Trophoblast cell (in vitro differentiated cells and primary cell): ENCODE measurements around the gene DLGAP1.

Experiments used
- DNase-seq, 2 donors: peaks; one replicate each; pipeline ENCODE4 v3.0.0-alpha.2; 2016
- H2AFZ ChIP-seq: 2 replicates; pipeline ENCODE4 v1.6.1; 2013; ENCODE audit warnings: low read length, moderate library complexity, mild to moderate bottlenecking; ENCODE audit not compliant: insufficient read depth, poor library complexity
- H2AK5ac ChIP-seq: 2 replicates; pipeline ENCODE4 v1.6.1; 2013; ENCODE audit warnings: mild to moderate bottlenecking, low read length
- H2BK120ac ChIP-seq: 2 replicates; pipeline ENCODE4 v1.6.1; 2013; ENCODE audit warnings: low read length, mild to moderate bottlenecking, moderate library complexity; ENCODE audit not compliant: insufficient read depth, poor library complexity
- H2BK12ac ChIP-seq: 2 replicates; pipeline ENCODE4 v1.6.1; 2013; ENCODE audit warnings: mild to moderate bottlenecking, low read length, moderate library complexity
- H2BK5ac ChIP-seq: 2 replicates; pipeline ENCODE4 v1.6.1; 2013; ENCODE audit warnings: low read length, low read depth, moderate library complexity, mild to moderate bottlenecking; ENCODE audit not compliant: poor library complexity
- H3K14ac ChIP-seq: 2 replicates; pipeline ENCODE4 v1.6.1; 2013; ENCODE audit warnings: mild to moderate bottlenecking, low read length
- H3K18ac ChIP-seq: 2 replicates; pipeline ENCODE4 v1.6.1; 2013; ENCODE audit warnings: mild to moderate bottlenecking, low read length
- H3K23ac ChIP-seq: 2 replicates; pipeline ENCODE4 v1.6.1; 2013; ENCODE audit warnings: low read length
- H3K27ac ChIP-seq: 2 replicates; pipeline ENCODE4 v1.5.1; 2013; ENCODE audit warnings: low read depth, mild to moderate bottlenecking, inconsistent platforms, low read length, moderate library complexity
- H3K27me3 ChIP-seq: 2 replicates; pipeline ENCODE4 v1.6.1; 2013; ENCODE audit warnings: inconsistent platforms, mild to moderate bottlenecking, low read length, moderate library complexity; ENCODE audit not compliant: insufficient read depth
- H3K36me3 ChIP-seq, 2 experiments: 1 replicate in 1 of 2; 2 replicates in 1 of 2; pipeline ENCODE4 v1.6.1; 2013; ENCODE audit warnings: low read length in 2 of 2, mild to moderate bottlenecking in 2 of 2, moderate library complexity in 1 of 2; ENCODE audit not compliant: insufficient read depth in 2 of 2, control insufficient read depth in 1 of 2
- H3K4ac ChIP-seq: 2 replicates; pipeline ENCODE4 v1.6.1; 2013; ENCODE audit warnings: low read depth, mild to moderate bottlenecking, low read length, moderate library complexity
- H3K4me1 ChIP-seq, 2 experiments: 1 replicate in 1 of 2; 2 replicates in 1 of 2; pipeline ENCODE4 v1.6.1; 2013; ENCODE audit warnings: low read length in 2 of 2, mild to moderate bottlenecking in 2 of 2, moderate library complexity in 1 of 2; ENCODE audit not compliant: insufficient read depth in 2 of 2, control insufficient read depth in 1 of 2
- H3K4me2 ChIP-seq: 2 replicates; pipeline ENCODE4 v1.6.1; 2013; ENCODE audit warnings: inconsistent platforms, mild to moderate bottlenecking, low read length, moderate library complexity
- H3K4me3 ChIP-seq: 2 replicates; pipeline ENCODE4 v1.5.1; 2013; ENCODE audit warnings: mild to moderate bottlenecking, low read depth, low read length, inconsistent platforms
- H3K79me1 ChIP-seq: one replicate; pipeline ENCODE4 v1.6.1; 2013; ENCODE audit warnings: low read length
- H3K79me2 ChIP-seq: 2 replicates; pipeline ENCODE4 v1.6.1; 2013; ENCODE audit warnings: low read length, mild to moderate bottlenecking; ENCODE audit not compliant: control insufficient read depth, insufficient read depth, poor library complexity
- H3K9ac ChIP-seq: 2 replicates; pipeline ENCODE4 v1.6.1; 2013; ENCODE audit warnings: mild to moderate bottlenecking, low read length
- H3K9me3 ChIP-seq: 2 replicates; pipeline ENCODE4 v1.6.1; 2013; ENCODE audit warnings: low read depth, mild to moderate bottlenecking, control low read depth, inconsistent platforms, low read length; ENCODE audit not compliant: insufficient read depth
- H4K12ac ChIP-seq: 2 replicates; pipeline ENCODE4 v1.6.1; 2013; ENCODE audit warnings: low read depth, mild to moderate bottlenecking, low read length, moderate library complexity
- H4K8ac ChIP-seq: 2 replicates; pipeline ENCODE4 v1.6.1; 2013; ENCODE audit warnings: low read depth, mild to moderate bottlenecking, low read length, moderate library complexity
- H4K91ac ChIP-seq: one replicate; pipeline ENCODE4 v1.6.1; 2013; ENCODE audit warnings: low read depth, mild to moderate bottlenecking, low read length, moderate library complexity
- WGBS: extraction: QIAGEN DNeasy Blood & Tissue Kit; methylation state at CpG from one replicate; pipeline ENCODE4 v1.1.7; 2013; ENCODE audit warnings: missing lambda C conversion rate; ENCODE audit not compliant: insufficient read length, insufficient coverage; ENCODE audit errors: extremely low coverage; 5-methylcytosine and 5-hydroxymethylcytosine counted together

The DLGAP1 gene

DNA sequence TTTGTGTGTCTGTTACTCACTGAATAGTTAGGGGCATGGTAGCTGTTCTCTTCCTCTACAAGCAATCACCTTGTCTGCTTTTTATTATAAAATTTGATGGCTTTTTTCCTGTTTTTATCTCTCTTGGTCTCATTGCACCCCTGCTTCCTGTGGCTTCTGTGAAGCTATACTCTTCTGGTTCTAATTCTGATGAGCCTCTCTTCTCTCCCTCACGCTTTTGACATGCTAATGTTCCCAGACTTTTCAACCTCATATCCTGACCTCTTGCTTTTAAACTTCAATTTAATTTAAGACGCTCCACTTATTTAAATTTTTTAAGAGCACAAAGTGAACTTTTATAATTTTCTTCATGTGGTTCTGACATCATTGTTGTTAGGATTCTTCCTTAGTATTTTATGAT is 361.4 kb downstream of the DLGAP1 start:
- no peak for DNase-seq
- Histone ChIP-seq H3K18ac (no peak overlapping the region), H3K23ac (no peak overlapping the region), H2AFZ (no peak overlapping the region), H3K27me3 (no peaks in the 10 kb centered on the region), H2BK12ac (no peak overlapping the region), H3K36me3 (no peaks in the 10 kb centered on the region), H3K27ac (no peak overlapping the region), H3K4me1 (no peaks in the 10 kb centered on the region), H3K14ac (no peak overlapping the region), H3K4me3 (no peak overlapping the region), H2AK5ac (no peak overlapping the region), H3K9ac (no peak overlapping the region), H4K91ac (no peak overlapping the region), H3K79me1 (no peaks in the 10 kb centered on the region), H4K12ac (no peak overlapping the region), H4K8ac (no peak overlapping the region), H3K9me3 (no peaks in the 10 kb centered on the region), H3K4ac (no peak overlapping the region), H2BK120ac (no peak overlapping the region), H3K4me2 (no peak overlapping the region), H2BK5ac (no peak overlapping the region), H3K79me2 (no peaks in the 10 kb centered on the region)
- WGBS, result no CpG with 5 or more reads among the region's 2 CpGs

DNA sequence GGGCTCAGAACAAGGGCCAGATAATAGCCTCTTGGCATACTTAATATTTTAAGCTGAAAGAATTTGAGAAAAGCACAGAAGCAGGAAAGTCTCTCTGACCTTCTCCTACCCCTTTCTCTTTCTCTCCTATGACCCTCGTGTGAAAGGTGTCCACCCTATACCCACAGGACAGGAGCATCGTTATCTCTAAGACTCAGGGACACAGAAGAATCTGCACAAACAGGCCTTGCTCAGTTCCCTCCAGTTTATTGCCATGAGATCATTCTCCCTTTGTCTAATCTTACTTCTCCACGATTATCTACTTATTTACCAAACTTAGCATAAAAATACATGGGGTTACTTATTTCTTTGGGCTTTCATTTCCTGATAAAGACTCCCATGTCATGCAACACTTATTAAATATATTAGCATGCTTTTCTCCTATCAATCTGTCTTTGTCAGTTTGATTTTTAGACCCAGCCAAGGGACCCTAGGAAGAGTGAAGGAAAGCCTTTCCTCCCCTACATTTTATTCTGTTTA is 370.7 kb downstream of the DLGAP1 start:
- Histone ChIP-seq H3K4me1 (no peaks in the 10 kb centered on the region), H2AFZ (no peak overlapping the region), H4K91ac (no peak overlapping the region), H3K27me3 (no peaks in the 10 kb centered on the region), H3K79me1 (no peaks in the 10 kb centered on the region), H3K4ac (no peak overlapping the region), H2BK120ac (no peak overlapping the region), H4K8ac (no peak overlapping the region), H3K4me2 (no peak overlapping the region), H2BK5ac (no peak overlapping the region), H3K9me3 (no peaks in the 10 kb centered on the region), H2AK5ac (no peak overlapping the region), H3K18ac (no peak overlapping the region), H3K79me2 (no peaks in the 10 kb centered on the region), H3K36me3 (no peaks in the 10 kb centered on the region), H2BK12ac (no peak overlapping the region), H3K23ac (no peak overlapping the region), H3K4me3 (no peak overlapping the region), H3K9ac (no peak overlapping the region), H3K27ac (no peak overlapping the region), H4K12ac (no peak overlapping the region), H3K14ac (no peak overlapping the region)
- no CpG with 5 or more reads among the region's 3 CpGs for WGBS
- no peak for DNase-seq

DNA sequence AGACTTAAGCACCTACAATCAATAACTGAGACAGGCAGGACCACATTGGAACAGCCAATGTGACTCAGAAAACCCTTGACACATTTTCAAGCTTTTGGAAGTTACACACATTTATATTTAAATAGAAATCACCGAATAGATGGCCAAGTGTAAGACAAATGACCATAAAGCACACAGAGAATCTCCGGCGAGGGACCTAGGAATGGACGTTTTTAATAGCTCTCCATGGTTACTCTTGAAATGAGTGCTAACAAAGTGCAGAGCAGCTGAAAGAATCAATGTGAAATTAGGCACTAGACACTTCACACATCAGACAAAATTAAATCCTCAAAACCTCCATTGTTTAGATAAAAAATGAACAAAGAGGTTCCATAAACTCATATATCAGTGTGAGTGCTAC is 376.9 kb downstream of the DLGAP1 start:
- H3K18ac ChIP-seq, result no peak overlapping the region
- no peak overlapping the region for H4K8ac ChIP-seq
- no peak overlapping the region for H2AFZ ChIP-seq
- no peak overlapping the region for H3K9ac ChIP-seq
- H3K9me3 ChIP-seq, result no peaks in the 10 kb centered on the region
- WGBS, result no CpG with 5 or more reads among the region's 4 CpGs
- H3K27me3 ChIP-seq, result no peaks in the 10 kb centered on the region
- no peak overlapping the region for H2AK5ac ChIP-seq
- H3K79me2 ChIP-seq, result no peaks in the 10 kb centered on the region
- H4K91ac ChIP-seq, result no peak overlapping the region
- no peaks in the 10 kb centered on the region for H3K79me1 ChIP-seq
- H3K4me3 ChIP-seq, result no peak overlapping the region
- H4K12ac ChIP-seq, result no peak overlapping the region
- no peak overlapping the region for H2BK5ac ChIP-seq
- H3K4me2 ChIP-seq, result no peak overlapping the region
- no peak for DNase-seq
- no peaks in the 10 kb centered on the region for H3K36me3 ChIP-seq
- no peak overlapping the region for H3K23ac ChIP-seq
- H3K14ac ChIP-seq, result no peak overlapping the region
- no peak overlapping the region for H2BK12ac ChIP-seq
- no peak overlapping the region for H3K27ac ChIP-seq
- no peak overlapping the region for H2BK120ac ChIP-seq
- no peaks in the 10 kb centered on the region for H3K4me1 ChIP-seq
- no peak overlapping the region for H3K4ac ChIP-seq

DNA sequence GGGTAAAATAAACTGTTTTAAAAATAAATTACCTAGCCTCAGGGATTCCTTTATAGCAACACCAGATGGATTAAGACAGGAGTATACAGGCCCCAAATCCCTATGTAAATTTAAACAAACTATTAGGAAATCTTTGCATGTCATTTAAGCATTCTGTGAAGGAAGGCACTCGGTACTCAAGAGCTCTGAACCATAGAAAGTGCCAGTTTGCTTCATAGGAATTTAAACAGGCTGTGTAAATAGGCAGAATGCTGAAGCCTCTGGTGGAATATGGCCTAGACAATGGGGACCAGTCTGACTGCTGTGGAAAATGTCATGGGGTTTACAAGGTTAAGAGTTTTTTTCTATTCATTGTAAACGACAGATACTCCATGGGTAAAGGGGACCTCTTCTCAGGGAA is 377.4 kb downstream of the DLGAP1 start:
- H3K9ac ChIP-seq, result no peak overlapping the region
- WGBS, result no CpG with 5 or more reads among the region's 2 CpGs
- H2BK120ac ChIP-seq, result no peak overlapping the region
- no peak overlapping the region for H3K4me2 ChIP-seq
- H4K8ac ChIP-seq, result no peak overlapping the region
- H3K4ac ChIP-seq, result no peak overlapping the region
- no peak overlapping the region for H3K18ac ChIP-seq
- DNase-seq, result no peak
- H2AK5ac ChIP-seq, result no peak overlapping the region
- no peaks in the 10 kb centered on the region for H3K9me3 ChIP-seq
- H2AFZ ChIP-seq, result no peak overlapping the region
- no peak overlapping the region for H4K91ac ChIP-seq
- H3K23ac ChIP-seq, result no peak overlapping the region
- H2BK5ac ChIP-seq, result no peak overlapping the region
- H3K36me3 ChIP-seq, result no peaks in the 10 kb centered on the region
- H4K12ac ChIP-seq, result no peak overlapping the region
- no peaks in the 10 kb centered on the region for H3K79me2 ChIP-seq
- H3K79me1 ChIP-seq, result no peaks in the 10 kb centered on the region
- H3K4me3 ChIP-seq, result no peak overlapping the region
- no peak overlapping the region for H2BK12ac ChIP-seq
- no peaks in the 10 kb centered on the region for H3K4me1 ChIP-seq
- H3K27ac ChIP-seq, result no peak overlapping the region
- no peaks in the 10 kb centered on the region for H3K27me3 ChIP-seq
- no peak overlapping the region for H3K14ac ChIP-seq
